H9 (cell line): ENCODE results near the gene FAM228A. TPM values are rescaled to one million over a fixed set of nuclear protein-coding genes. Genes with fewer than 3 reads are reported as not detected.
A peak's percentile ranks its signal among the peaks of the same experiment; 100 is the strongest.

Experiments
- DNase-seq: peaks from one replicate; pipeline ENCODE4 v3.0.0-alpha.2; 2017
- H2AFZ ChIP-seq: one replicate; pipeline ENCODE4 v1.6.1; 2013; ENCODE audit warnings: mild to moderate bottlenecking, low read length, control low read depth, moderate library complexity
- H2AK5ac ChIP-seq: 2 replicates; pipeline ENCODE4 v1.6.1; 2013; ENCODE audit warnings: low read length, control low read depth, mixed read lengths; ENCODE audit not compliant: insufficient read length
- H2BK120ac ChIP-seq: one replicate; pipeline ENCODE4 v1.6.1; 2013; ENCODE audit warnings: low read depth, mild to moderate bottlenecking, low read length, control low read depth, inconsistent platforms; ENCODE audit not compliant: poor library complexity, severe bottlenecking
- H2BK12ac ChIP-seq: 2 replicates; pipeline ENCODE4 v1.6.1; 2013; ENCODE audit warnings: low read length, control low read depth, mixed read lengths, low read depth; ENCODE audit not compliant: insufficient read length
- H2BK15ac ChIP-seq: 2 replicates; pipeline ENCODE4 v1.6.1; 2013; ENCODE audit warnings: low read depth, low read length, control low read depth
- H2BK20ac ChIP-seq: one replicate; pipeline ENCODE4 v1.6.1; 2013; ENCODE audit warnings: low read depth, mild to moderate bottlenecking, low read length, control low read depth, inconsistent platforms; ENCODE audit not compliant: poor library complexity, severe bottlenecking
- H2BK5ac ChIP-seq: 2 replicates; pipeline ENCODE4 v1.6.1; 2013; ENCODE audit warnings: low read length, control low read depth, mixed read lengths; ENCODE audit not compliant: insufficient read length
- H3K14ac ChIP-seq: 2 replicates; pipeline ENCODE4 v1.6.1; 2013; ENCODE audit warnings: low read length, control low read depth; ENCODE audit not compliant: insufficient read depth
- H3K18ac ChIP-seq: 2 replicates; pipeline ENCODE4 v1.6.1; 2013; ENCODE audit warnings: low read depth, mild to moderate bottlenecking, mixed read lengths, low read length, control low read depth; ENCODE audit not compliant: insufficient read length
- H3K23ac ChIP-seq: 2 replicates; pipeline ENCODE4 v1.6.1; 2013; ENCODE audit warnings: low read length, control low read depth, mixed read lengths, low read depth; ENCODE audit not compliant: insufficient read length
- H3K23me2 ChIP-seq: 2 replicates; pipeline ENCODE4 v1.6.1; 2013; ENCODE audit warnings: low read depth, mild to moderate bottlenecking, mixed read lengths, low read length, control low read depth; ENCODE audit not compliant: insufficient read length, poor library complexity, severe bottlenecking
- H3K27ac ChIP-seq: 2 replicates; pipeline ENCODE4 v1.5.1; 2013; ENCODE audit warnings: low read length, control low read depth, mixed read lengths, low read depth; ENCODE audit not compliant: insufficient read length
- H3K27me3 ChIP-seq: 2 replicates; pipeline ENCODE4 v1.6.1; 2013; ENCODE audit warnings: low read length, control low read depth, inconsistent platforms; ENCODE audit not compliant: insufficient read depth
- H3K4ac ChIP-seq: 2 replicates; pipeline ENCODE4 v1.6.1; 2013; ENCODE audit warnings: low read depth, mild to moderate bottlenecking, control low read depth, inconsistent platforms, low read length, moderate library complexity
- H3K4me1 ChIP-seq: 2 replicates; pipeline ENCODE4 v1.6.1; 2013; ENCODE audit warnings: low read length, control low read depth, inconsistent platforms; ENCODE audit not compliant: insufficient read depth
- H3K4me2 ChIP-seq: 2 replicates; pipeline ENCODE4 v1.6.1; 2013; ENCODE audit warnings: low read length, control low read depth, mixed read lengths; ENCODE audit not compliant: insufficient read length, insufficient read depth
- H3K56ac ChIP-seq: 2 replicates; pipeline ENCODE4 v1.6.1; 2013; ENCODE audit warnings: low read depth, mild to moderate bottlenecking, mixed read lengths, low read length, control low read depth; ENCODE audit not compliant: insufficient read length
- H3K79me1 ChIP-seq: 2 replicates; pipeline ENCODE4 v1.6.1; 2013; ENCODE audit warnings: low read depth, mild to moderate bottlenecking, moderate library complexity, low read length, control low read depth, inconsistent platforms; ENCODE audit not compliant: insufficient read depth, poor library complexity, severe bottlenecking
- H3K79me2 ChIP-seq: 2 replicates; pipeline ENCODE4 v1.6.1; 2013; ENCODE audit warnings: low read length, control low read depth, inconsistent platforms; ENCODE audit not compliant: insufficient read depth
- H3K9ac ChIP-seq: 2 replicates; pipeline ENCODE4 v1.6.1; 2013; ENCODE audit warnings: low read length, control low read depth, mixed read lengths; ENCODE audit not compliant: insufficient read length; ENCODE audit errors: extremely low read depth
- H3K9me3 ChIP-seq: one replicate; pipeline ENCODE4 v1.6.1; 2013; ENCODE audit warnings: low read depth, low read length, inconsistent platforms; ENCODE audit not compliant: control insufficient read depth
- H3T11ph ChIP-seq: one replicate; pipeline ENCODE4 v1.6.1; 2013; ENCODE audit warnings: mild to moderate bottlenecking, low read length, control low read depth, inconsistent platforms
- H4K20me1 ChIP-seq: one replicate; pipeline ENCODE4 v1.6.1; 2013; ENCODE audit not compliant: control insufficient read depth, insufficient read length, insufficient read depth
- H4K5ac ChIP-seq: 2 replicates; pipeline ENCODE4 v1.6.1; 2013; ENCODE audit warnings: low read depth, mild to moderate bottlenecking, mixed read lengths, low read length, control low read depth; ENCODE audit not compliant: insufficient read length
- H4K8ac ChIP-seq: replicated peaks from 2 replicates; pipeline ENCODE4 v1.6.1; 2013; ENCODE audit warnings: low read length, control low read depth, mixed read lengths, low read depth; ENCODE audit not compliant: insufficient read length
- H4K91ac ChIP-seq: 2 replicates; pipeline ENCODE4 v1.6.1; 2013; ENCODE audit warnings: low read depth, mild to moderate bottlenecking, moderate library complexity, mixed read lengths, low read length, control low read depth; ENCODE audit not compliant: insufficient read length
- H3K27ac Mint-ChIP-seq, 3 experiments: 2 replicates in 2 of 3; 3 replicates in 1 of 3; pipeline ENCODE4 v1.8.0; 2020 to 2021; ENCODE audit warnings: mixed read lengths in 3 of 3, mild to moderate bottlenecking in 1 of 3, moderate library complexity in 1 of 3
- H3K27me3 Mint-ChIP-seq: 2 replicates; pipeline ENCODE4 v1.8.0; 2021; ENCODE audit warnings: low read depth, mild to moderate bottlenecking, moderate library complexity, mixed read lengths
- H3K36me3 Mint-ChIP-seq, 3 experiments: 2 replicates in 2 of 3; 3 replicates in 1 of 3; pipeline ENCODE4 v1.8.0; 2020 to 2021; ENCODE audit warnings: low read depth in 3 of 3, mixed read lengths in 3 of 3; ENCODE audit not compliant: insufficient read depth in 1 of 3
- H3K4me1 Mint-ChIP-seq, 2 experiments: 2 replicates each; pipeline ENCODE4 v1.8.0; 2020; ENCODE audit warnings: mixed read lengths in 2 of 2
- H3K4me3 Mint-ChIP-seq, 2 experiments: 2 replicates in 1 of 2; 3 replicates in 1 of 2; pipeline ENCODE4 v1.8.0; 2020 to 2021; ENCODE audit warnings: mild to moderate bottlenecking in 2 of 2, mixed read lengths in 2 of 2, moderate library complexity in 1 of 2
- H3K9me3 Mint-ChIP-seq, 2 experiments: 2 replicates in 1 of 2; 3 replicates in 1 of 2; pipeline ENCODE4 v1.8.0; 2020; ENCODE audit warnings: mild to moderate bottlenecking in 2 of 2, mixed read lengths in 2 of 2, moderate library complexity in 1 of 2
- WGBS: extraction: QIAGEN DNeasy Blood & Tissue Kit; methylation state at CpG from one replicate; pipeline ENCODE4 v1.1.7; 2013; ENCODE audit warnings: missing lambda C conversion rate, low lambda C conversion rate, mixed read lengths; ENCODE audit not compliant: insufficient read length; ENCODE audit errors: extremely low coverage; 5-methylcytosine and 5-hydroxymethylcytosine counted together
- total RNA-seq: library from RNA; stranded (reverse); gene quantifications from 2 replicates; pipeline ENCODE4 v1.2.1, GENCODE V29; 2021
- TF ChIP-seq, protein P1 (sequence below): fragments of 200-600 bp; sonication (generic); conservative IDR thresholded peaks from 3 replicates; pipeline ENCODE4 v1.8.0; 2021; ENCODE audit warnings: antibody characterized with exemption, mild to moderate bottlenecking

Gene FAM228A
- total RNA-seq, 1 experiment from 2014 or later: not detected

DNA sequence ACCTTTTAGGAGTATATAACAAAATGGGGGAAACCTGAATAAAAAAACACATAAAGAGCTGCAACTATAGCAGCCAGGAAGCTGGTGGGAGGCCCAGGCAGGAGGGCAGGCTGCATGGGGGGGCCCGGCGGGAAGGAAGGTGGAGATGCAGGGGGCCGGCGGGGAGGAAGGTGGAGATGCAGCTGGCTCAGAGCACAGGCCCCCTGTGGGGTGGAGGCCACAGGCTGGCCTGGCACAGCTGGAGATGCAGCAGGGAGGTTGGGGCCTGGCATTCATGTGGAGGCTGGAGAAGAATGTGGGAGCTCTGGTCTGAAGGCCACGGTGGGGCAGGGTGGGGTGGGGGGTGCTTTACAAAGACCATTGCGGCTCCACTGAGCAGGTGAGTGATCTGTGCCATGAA is 31.4 kb downstream of the FAM228A start:
- H3K27me3 Mint-ChIP-seq: no peaks in the 10 kb centered on the region; the same call in 1 of the 2 replicates
- Histone ChIP-seq H3K56ac (no peak overlapping the region), H3K79me1 (no peaks in the 10 kb centered on the region), H3K27me3 (no peaks in the 10 kb centered on the region), H2AK5ac (no peak overlapping the region), H2BK15ac (no peak overlapping the region), H3T11ph (no peak overlapping the region), H3K14ac (no peak overlapping the region), H3K4ac (no peak overlapping the region), H2AFZ (no peak overlapping the region), H2BK20ac (no peak overlapping the region), H4K5ac (no peak overlapping the region), H4K91ac (no peak overlapping the region), H3K4me1 (no peaks in the 10 kb centered on the region), H4K8ac (no peak overlapping the region), H4K20me1 (no peaks in the 10 kb centered on the region), H3K23me2 (no peaks in the 10 kb centered on the region), H3K9me3 (no peaks in the 10 kb centered on the region), H2BK12ac (no peak overlapping the region), H3K18ac (no peak overlapping the region), H2BK5ac (no peak overlapping the region), H2BK120ac (no peak overlapping the region), H3K27ac (no peak overlapping the region), H3K79me2 (no peaks in the 10 kb centered on the region), H3K4me2 (no peak overlapping the region), H3K23ac (no peak overlapping the region), H3K9ac (no peak overlapping the region)
- H3K4me3 Mint-ChIP-seq: no peak overlapping the region
- no peaks in the 10 kb centered on the region; a peak in 1 of 5 replicates for H3K9me3 Mint-ChIP-seq
- peak overlapping the region in 2 of 3 experiments; percentile 26 to 76; a peak in 3 of 7 replicates for H3K27ac Mint-ChIP-seq
- peaks cover 0 to 7% (median 0%) of the 10 kb centered on the region in 3 experiments; a peak in 3 of 7 replicates for H3K36me3 Mint-ChIP-seq
- peaks cover 2 to 16% of the 10 kb centered on the region in 2 experiments; a peak in 2 of 4 replicates for H3K4me1 Mint-ChIP-seq
- TF ChIP-seq, protein P1, sequence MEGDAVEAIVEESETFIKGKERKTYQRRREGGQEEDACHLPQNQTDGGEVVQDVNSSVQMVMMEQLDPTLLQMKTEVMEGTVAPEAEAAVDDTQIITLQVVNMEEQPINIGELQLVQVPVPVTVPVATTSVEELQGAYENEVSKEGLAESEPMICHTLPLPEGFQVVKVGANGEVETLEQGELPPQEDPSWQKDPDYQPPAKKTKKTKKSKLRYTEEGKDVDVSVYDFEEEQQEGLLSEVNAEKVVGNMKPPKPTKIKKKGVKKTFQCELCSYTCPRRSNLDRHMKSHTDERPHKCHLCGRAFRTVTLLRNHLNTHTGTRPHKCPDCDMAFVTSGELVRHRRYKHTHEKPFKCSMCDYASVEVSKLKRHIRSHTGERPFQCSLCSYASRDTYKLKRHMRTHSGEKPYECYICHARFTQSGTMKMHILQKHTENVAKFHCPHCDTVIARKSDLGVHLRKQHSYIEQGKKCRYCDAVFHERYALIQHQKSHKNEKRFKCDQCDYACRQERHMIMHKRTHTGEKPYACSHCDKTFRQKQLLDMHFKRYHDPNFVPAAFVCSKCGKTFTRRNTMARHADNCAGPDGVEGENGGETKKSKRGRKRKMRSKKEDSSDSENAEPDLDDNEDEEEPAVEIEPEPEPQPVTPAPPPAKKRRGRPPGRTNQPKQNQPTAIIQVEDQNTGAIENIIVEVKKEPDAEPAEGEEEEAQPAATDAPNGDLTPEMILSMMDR: no peak
- WGBS: no CpG with 5 or more reads among the region's 6 CpGs
- DNase-seq: no peak
